HCT116 (cell line): ENCODE results near the gene NRCAM. TPM values are rescaled to one million over a fixed set of nuclear protein-coding genes. Genes with fewer than 3 reads are reported as not detected.

ENCODE experiments used
- ATAC-seq: fragments of 200-7000 bp; cut with Tn5 transposase; 2 replicates; pipeline ENCODE4 v1.9.1; 2020; ENCODE audit warnings: mild to moderate bottlenecking, moderate library complexity
- BruUV-seq: library from RNA; stranded (reverse); fragments of 400-500 nt; replicated peaks from 2 replicates; lab custom pipeline; 2021; lab: Mats Ljungman, UMichigan
- CTCF ChIA-PET: fragments of 300-600 bp; sonication (Branson Sonifier 250); formaldehyde crosslinking; loops from one replicate; lab custom pipeline; 2021; ENCODE audit warnings: antibody characterized with exemption; lab: Charles Lee
- POLR2A ChIA-PET: fragments of 300-600, 350-600 bp; sonication (Branson Sonifier 250); formaldehyde crosslinking; loops from one replicate; lab custom pipeline; 2021; ENCODE audit warnings: antibody characterized with exemption; lab: Charles Lee
- RAD21 ChIA-PET, 2 experiments: fragments of 300-600 bp; sonication (Branson Sonifier 250); formaldehyde crosslinking; loops; one replicate each; lab custom pipeline; 2023; ENCODE audit warnings: low total read pairs in 2 of 2; ENCODE audit not compliant: uncharacterized antibody in 2 of 2, unreplicated experiment in 2 of 2, low non-redundant PET in 1 of 2; lab: Charles Lee
- DNase-seq: peaks from one replicate; pipeline ENCODE4 v3.0.0-alpha.2; 2010; ENCODE audit warnings: low read depth, low spot score
- H2AFZ ChIP-seq: fragments of 200-600 bp; shearing (Covaris generic), sonication (generic); 2 replicates; pipeline ENCODE4 v1.6.1; 2017; ENCODE audit warnings: low read depth, mixed run types, mixed read lengths, antibody characterized with exemption, low read length; ENCODE audit not compliant: poor library complexity, severe bottlenecking
- H3K27ac ChIP-seq: 2 replicates; pipeline ENCODE4 v1.5.1; 2012; ENCODE audit warnings: low read depth, low read length
- H3K27me3 ChIP-seq: fragments of 200-600 bp; sonication (generic); 2 replicates; pipeline ENCODE4 v1.6.1; 2016; ENCODE audit warnings: mixed run types, low read length, mixed read lengths; ENCODE audit not compliant: insufficient read depth
- H3K36me3 ChIP-seq, 2 experiments: fragments of 200-500 bp in 1 of 2; fragments of 200-600 bp in 1 of 2; sonication (Bioruptor generic) in 1 of 2; sonication (generic) in 1 of 2; 2 replicates each; pipeline versions ENCODE4 v1.5.1 to v1.6.1; 2014 to 2016; ENCODE audit warnings: low read length in 2 of 2, inconsistent platforms in 1 of 2, mixed read lengths in 1 of 2, mixed run types in 1 of 2; ENCODE audit not compliant: insufficient read depth in 2 of 2, control insufficient read depth in 1 of 2
- H3K4me1 ChIP-seq, 2 experiments: fragments of 200-600 bp in 1 of 2; sonication (generic) in 1 of 2; 2 replicates each; pipeline versions ENCODE4 v1.5.1 to v1.6.1; 2012 to 2017; ENCODE audit warnings: low read length in 2 of 2, inconsistent platforms in 1 of 2, mild to moderate bottlenecking in 1 of 2, mixed read lengths in 1 of 2, mixed run types in 1 of 2, moderate library complexity in 1 of 2; ENCODE audit not compliant: insufficient read depth in 2 of 2, control insufficient read depth in 1 of 2
- H3K4me2 ChIP-seq: fragments of 200-600 bp; sonication (generic); 2 replicates; pipeline ENCODE4 v1.6.1; 2017; ENCODE audit warnings: mixed run types, low read length, mixed read lengths
- H3K4me3 ChIP-seq, 2 experiments: fragments of 200-600 bp in 1 of 2; sonication (generic) in 1 of 2; replicated peaks in 1 of 2; 2 replicates each; pipeline ENCODE4 v1.5.1; 2011 to 2016; ENCODE audit warnings: low read length in 2 of 2, control low read depth in 1 of 2, low read depth in 1 of 2, mild to moderate bottlenecking in 1 of 2, mixed read lengths in 1 of 2, mixed run types in 1 of 2
- H3K79me2 ChIP-seq: fragments of 200-600 bp; sonication (generic); 2 replicates; pipeline ENCODE4 v1.6.1; 2017; ENCODE audit warnings: mild to moderate bottlenecking, mixed run types, low read length, moderate library complexity, mixed read lengths; ENCODE audit not compliant: insufficient read depth
- H3K9ac ChIP-seq: fragments of 200-600 bp; sonication (generic); 2 replicates; pipeline ENCODE4 v1.6.1; 2016; ENCODE audit warnings: low read length, mixed read lengths
- H3K9me2 ChIP-seq: fragments of 200-600 bp; sonication (generic), shearing (Covaris generic); 2 replicates; pipeline ENCODE4 v1.6.1; 2017; ENCODE audit warnings: mixed run types, mild to moderate bottlenecking, moderate library complexity; ENCODE audit not compliant: insufficient read depth
- H3K9me3 ChIP-seq, 2 experiments: fragments of 200-500 bp in 1 of 2; fragments of 200-600 bp in 1 of 2; sonication (Bioruptor generic) in 1 of 2; sonication (generic) in 1 of 2; 2 replicates each; pipeline ENCODE4 v1.6.1; 2014 to 2017; ENCODE audit warnings: low read length in 2 of 2, mixed read lengths in 2 of 2, inconsistent platforms in 1 of 2, low read depth in 1 of 2, mild to moderate bottlenecking in 1 of 2, mixed run types in 1 of 2, moderate library complexity in 1 of 2; ENCODE audit not compliant: control insufficient read depth in 1 of 2, insufficient read depth in 1 of 2
- H4K20me1 ChIP-seq: fragments of 200-600 bp; sonication (generic), shearing (Covaris generic); 2 replicates; pipeline ENCODE4 v1.6.1; 2017; ENCODE audit warnings: mixed run types, mild to moderate bottlenecking, moderate library complexity; ENCODE audit not compliant: insufficient read depth
- EGR1 ChIP-seq: IDR thresholded peaks from 2 replicates; pipeline ENCODE4 v1.6.1; 2012; ENCODE audit warnings: low read depth
- EZH2phosphoT487 ChIP-seq: fragments of 200-600 bp; IDR thresholded peaks from 2 replicates; pipeline ENCODE4 v1.6.1; 2018; ENCODE audit warnings: antibody characterized with exemption, borderline replicate concordance
- JUND ChIP-seq: IDR thresholded peaks from 2 replicates; pipeline ENCODE4 v1.6.1; 2012
- POLR2A ChIP-seq: IDR thresholded peaks from 2 replicates; pipeline ENCODE4 v1.7.0; 2011; ENCODE audit warnings: borderline replicate concordance; ENCODE audit not compliant: insufficient read depth, insufficient read length; ENCODE audit errors: extremely low read depth
- POLR2AphosphoS5 ChIP-seq: IDR thresholded peaks from 2 replicates; pipeline ENCODE4 v1.6.1; 2011; ENCODE audit warnings: mild to moderate bottlenecking, low read depth, low read length, moderate library complexity
- SIN3A ChIP-seq: IDR thresholded peaks from 2 replicates; pipeline ENCODE4 v1.6.1; 2012; ENCODE audit warnings: low read depth
- SRF ChIP-seq: IDR thresholded peaks from 2 replicates; pipeline ENCODE4 v1.6.1; 2012; ENCODE audit warnings: low read depth
- YY1 ChIP-seq: IDR thresholded peaks from 2 replicates; pipeline ENCODE4 v1.6.1; 2011; ENCODE audit warnings: low read length, low read depth, moderate library complexity, mild to moderate bottlenecking; ENCODE audit not compliant: insufficient replicate concordance; ENCODE audit errors: extremely low read depth
- ZBTB33 ChIP-seq: IDR thresholded peaks from 2 replicates; pipeline ENCODE4 v1.6.1; 2011; ENCODE audit warnings: mild to moderate bottlenecking, low read length, moderate library complexity; ENCODE audit not compliant: insufficient replicate concordance; ENCODE audit errors: extremely low read depth
- ZFX ChIP-seq: fragments of 450-650 bp; IDR thresholded peaks from 2 replicates; pipeline ENCODE4 v1.6.1; 2017
- intact Hi-C: fragments of 100-400 bp; cut with micrococcal nuclease; formaldehyde crosslinking; loops from 2 replicates; pipeline ENCODE4 v1.10.0; 2022
- total RNA-seq: library from RNA; stranded (reverse); gene quantifications from one replicate; pipeline ENCODE4 v1.2.1, GENCODE V29; 2021; ENCODE audit not compliant: unreplicated experiment
- TF ChIP-seq, protein P1 (sequence below), 3 experiments: fragments of 200-600 bp in 1 of 3; sonication (generic) in 1 of 3; IDR thresholded peaks in 2 of 3; conservative IDR thresholded peaks in 1 of 3; 2 replicates each; pipeline ENCODE4 v1.5.1; 2012 to 2017; ENCODE audit warnings: low read depth in 2 of 3, low read length in 2 of 3, antibody characterized with exemption in 1 of 3, borderline replicate concordance in 1 of 3, control low read depth in 1 of 3, mild to moderate bottlenecking in 1 of 3, mixed read lengths in 1 of 3, mixed run types in 1 of 3, moderate library complexity in 1 of 3; ENCODE audit not compliant: insufficient read depth in 1 of 3

The NRCAM gene
- total RNA-seq, 1 experiment from 2014 or later = 0.15 TPM

- TF ChIP-seq, protein P1, sequence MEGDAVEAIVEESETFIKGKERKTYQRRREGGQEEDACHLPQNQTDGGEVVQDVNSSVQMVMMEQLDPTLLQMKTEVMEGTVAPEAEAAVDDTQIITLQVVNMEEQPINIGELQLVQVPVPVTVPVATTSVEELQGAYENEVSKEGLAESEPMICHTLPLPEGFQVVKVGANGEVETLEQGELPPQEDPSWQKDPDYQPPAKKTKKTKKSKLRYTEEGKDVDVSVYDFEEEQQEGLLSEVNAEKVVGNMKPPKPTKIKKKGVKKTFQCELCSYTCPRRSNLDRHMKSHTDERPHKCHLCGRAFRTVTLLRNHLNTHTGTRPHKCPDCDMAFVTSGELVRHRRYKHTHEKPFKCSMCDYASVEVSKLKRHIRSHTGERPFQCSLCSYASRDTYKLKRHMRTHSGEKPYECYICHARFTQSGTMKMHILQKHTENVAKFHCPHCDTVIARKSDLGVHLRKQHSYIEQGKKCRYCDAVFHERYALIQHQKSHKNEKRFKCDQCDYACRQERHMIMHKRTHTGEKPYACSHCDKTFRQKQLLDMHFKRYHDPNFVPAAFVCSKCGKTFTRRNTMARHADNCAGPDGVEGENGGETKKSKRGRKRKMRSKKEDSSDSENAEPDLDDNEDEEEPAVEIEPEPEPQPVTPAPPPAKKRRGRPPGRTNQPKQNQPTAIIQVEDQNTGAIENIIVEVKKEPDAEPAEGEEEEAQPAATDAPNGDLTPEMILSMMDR (IDR thresholded peaks at IDR 0.05 in 2 of 3, conservative IDR thresholded peaks at IDR 0.05 in 1 of 3; ENCODE audit: borderline replicate concordance in 1 of 3, insufficient read depth in 1 of 3, low read depth in 2 of 3, low read length in 2 of 3) = no peak
- no peak for TF ChIP-seq EZH2phosphoT487
- no peak for TF ChIP-seq EGR1
- H3K79me2 ChIP-seq = no peaks in the 10 kb centered on the region
- H3K9ac ChIP-seq = no peak overlapping the region
- H3K4me1 ChIP-seq = no peaks in the 10 kb centered on the region
- H3K9me2 ChIP-seq = no peaks in the 10 kb centered on the region
- no peak for ATAC-seq
- no peaks in the 10 kb centered on the region for H3K36me3 ChIP-seq
- no peaks in the 10 kb centered on the region for H3K27me3 ChIP-seq
- H3K4me2 ChIP-seq = no peak overlapping the region
- intact Hi-C loops = no loop called here
- BruUV-seq = no TSS peak
- POLR2A ChIA-PET = no interaction called here
- H4K20me1 ChIP-seq = no peaks in the 10 kb centered on the region
- DNase-seq = no peak
- H3K4me3 ChIP-seq = no peak overlapping the region
- no peak overlapping the region for H3K27ac ChIP-seq
- no peaks in the 10 kb centered on the region for H3K9me3 ChIP-seq
- no peak overlapping the region for H2AFZ ChIP-seq
- RAD21 ChIA-PET = no interaction called here
- CTCF ChIA-PET = no interaction called here
Observed at GRCh38 chr7:108322925-108323832, 133.1 kb downstream of the NRCAM start.

DNA sequence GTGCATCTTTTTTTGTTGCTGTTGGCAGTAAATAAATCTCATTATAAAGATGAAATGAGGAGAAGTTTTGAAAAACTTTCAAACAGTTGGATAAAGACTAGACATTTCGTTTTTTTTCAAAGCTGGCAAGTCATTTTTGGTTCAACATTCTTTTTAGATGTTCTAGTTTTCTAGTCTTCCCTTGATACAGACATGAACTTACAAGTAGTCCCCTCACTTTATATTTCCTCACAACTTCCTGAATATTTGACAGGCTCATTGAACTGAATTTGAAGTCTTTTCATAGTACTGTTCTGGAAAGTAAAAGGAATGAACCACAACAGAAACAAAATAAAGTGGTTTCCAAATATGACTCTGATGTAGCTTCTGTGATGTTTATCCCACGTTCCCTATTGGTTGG lies 134.2 kb downstream of the NRCAM start:
- Histone ChIP-seq H3K4me1 (no peaks in the 10 kb centered on the region), H2AFZ (no peak overlapping the region), H3K36me3 (no peaks in the 10 kb centered on the region), H3K27me3 (no peaks in the 10 kb centered on the region), H3K9me2 (no peaks in the 10 kb centered on the region), H3K27ac (no peak overlapping the region), H4K20me1 (no peaks in the 10 kb centered on the region), H3K4me2 (no peak overlapping the region), H3K9me3 (no peaks in the 10 kb centered on the region), H3K79me2 (no peaks in the 10 kb centered on the region), H3K4me3 (no peak overlapping the region), H3K9ac (no peak overlapping the region)
- ChIA-PET CTCF (no interaction called here), POLR2A (no interaction called here), RAD21 (no interaction called here)
- intact Hi-C loops = no loop called here
- BruUV-seq = no TSS peak
- DNase-seq (no peak), ATAC-seq (no peak)
- TF ChIP-seq ZFX (no peak), ZBTB33 (no peak), JUND (no peak), SIN3A (no peak), SRF (no peak), POLR2A (no peak), POLR2AphosphoS5 (no peak), YY1 (no peak), EGR1 (no peak)
- TF ChIP-seq, protein P1 (IDR thresholded peaks at IDR 0.05 in 2 of 3, conservative IDR thresholded peaks at IDR 0.05 in 1 of 3; ENCODE audit: borderline replicate concordance in 1 of 3, insufficient read depth in 1 of 3, low read depth in 2 of 3, low read length in 2 of 3) = no peak
